H9 (cell line): ENCODE results near the gene KIRREL3. TPM values are rescaled to one million over a fixed set of nuclear protein-coding genes. Genes with fewer than 3 reads are reported as not detected.

Experiments
- DNase-seq: peaks from one replicate; pipeline ENCODE4 v3.0.0-alpha.2; 2017
- H2AFZ ChIP-seq: one replicate; pipeline ENCODE4 v1.6.1; 2013; ENCODE audit warnings: mild to moderate bottlenecking, low read length, control low read depth, moderate library complexity
- H2AK5ac ChIP-seq: 2 replicates; pipeline ENCODE4 v1.6.1; 2013; ENCODE audit warnings: low read length, control low read depth, mixed read lengths; ENCODE audit not compliant: insufficient read length
- H2BK120ac ChIP-seq: one replicate; pipeline ENCODE4 v1.6.1; 2013; ENCODE audit warnings: low read depth, mild to moderate bottlenecking, low read length, control low read depth, inconsistent platforms; ENCODE audit not compliant: poor library complexity, severe bottlenecking
- H2BK12ac ChIP-seq: 2 replicates; pipeline ENCODE4 v1.6.1; 2013; ENCODE audit warnings: low read length, control low read depth, mixed read lengths, low read depth; ENCODE audit not compliant: insufficient read length
- H2BK15ac ChIP-seq: 2 replicates; pipeline ENCODE4 v1.6.1; 2013; ENCODE audit warnings: low read depth, low read length, control low read depth
- H2BK20ac ChIP-seq: one replicate; pipeline ENCODE4 v1.6.1; 2013; ENCODE audit warnings: low read depth, mild to moderate bottlenecking, low read length, control low read depth, inconsistent platforms; ENCODE audit not compliant: poor library complexity, severe bottlenecking
- H2BK5ac ChIP-seq: 2 replicates; pipeline ENCODE4 v1.6.1; 2013; ENCODE audit warnings: low read length, control low read depth, mixed read lengths; ENCODE audit not compliant: insufficient read length
- H3K14ac ChIP-seq: 2 replicates; pipeline ENCODE4 v1.6.1; 2013; ENCODE audit warnings: low read length, control low read depth; ENCODE audit not compliant: insufficient read depth
- H3K18ac ChIP-seq: 2 replicates; pipeline ENCODE4 v1.6.1; 2013; ENCODE audit warnings: low read depth, mild to moderate bottlenecking, mixed read lengths, low read length, control low read depth; ENCODE audit not compliant: insufficient read length
- H3K23ac ChIP-seq: 2 replicates; pipeline ENCODE4 v1.6.1; 2013; ENCODE audit warnings: low read length, control low read depth, mixed read lengths, low read depth; ENCODE audit not compliant: insufficient read length
- H3K23me2 ChIP-seq: 2 replicates; pipeline ENCODE4 v1.6.1; 2013; ENCODE audit warnings: low read depth, mild to moderate bottlenecking, mixed read lengths, low read length, control low read depth; ENCODE audit not compliant: insufficient read length, poor library complexity, severe bottlenecking
- H3K27ac ChIP-seq: 2 replicates; pipeline ENCODE4 v1.5.1; 2013; ENCODE audit warnings: low read length, control low read depth, mixed read lengths, low read depth; ENCODE audit not compliant: insufficient read length
- H3K27me3 ChIP-seq: 2 replicates; pipeline ENCODE4 v1.6.1; 2013; ENCODE audit warnings: low read length, control low read depth, inconsistent platforms; ENCODE audit not compliant: insufficient read depth
- H3K4ac ChIP-seq: 2 replicates; pipeline ENCODE4 v1.6.1; 2013; ENCODE audit warnings: low read depth, mild to moderate bottlenecking, control low read depth, inconsistent platforms, low read length, moderate library complexity
- H3K4me1 ChIP-seq: 2 replicates; pipeline ENCODE4 v1.6.1; 2013; ENCODE audit warnings: low read length, control low read depth, inconsistent platforms; ENCODE audit not compliant: insufficient read depth
- H3K4me2 ChIP-seq: 2 replicates; pipeline ENCODE4 v1.6.1; 2013; ENCODE audit warnings: low read length, control low read depth, mixed read lengths; ENCODE audit not compliant: insufficient read length, insufficient read depth
- H3K56ac ChIP-seq: 2 replicates; pipeline ENCODE4 v1.6.1; 2013; ENCODE audit warnings: low read depth, mild to moderate bottlenecking, mixed read lengths, low read length, control low read depth; ENCODE audit not compliant: insufficient read length
- H3K79me1 ChIP-seq: 2 replicates; pipeline ENCODE4 v1.6.1; 2013; ENCODE audit warnings: low read depth, mild to moderate bottlenecking, moderate library complexity, low read length, control low read depth, inconsistent platforms; ENCODE audit not compliant: insufficient read depth, poor library complexity, severe bottlenecking
- H3K79me2 ChIP-seq: 2 replicates; pipeline ENCODE4 v1.6.1; 2013; ENCODE audit warnings: low read length, control low read depth, inconsistent platforms; ENCODE audit not compliant: insufficient read depth
- H3K9ac ChIP-seq: 2 replicates; pipeline ENCODE4 v1.6.1; 2013; ENCODE audit warnings: low read length, control low read depth, mixed read lengths; ENCODE audit not compliant: insufficient read length; ENCODE audit errors: extremely low read depth
- H3K9me3 ChIP-seq: one replicate; pipeline ENCODE4 v1.6.1; 2013; ENCODE audit warnings: low read depth, low read length, inconsistent platforms; ENCODE audit not compliant: control insufficient read depth
- H3T11ph ChIP-seq: one replicate; pipeline ENCODE4 v1.6.1; 2013; ENCODE audit warnings: mild to moderate bottlenecking, low read length, control low read depth, inconsistent platforms
- H4K20me1 ChIP-seq: one replicate; pipeline ENCODE4 v1.6.1; 2013; ENCODE audit not compliant: control insufficient read depth, insufficient read length, insufficient read depth
- H4K5ac ChIP-seq: 2 replicates; pipeline ENCODE4 v1.6.1; 2013; ENCODE audit warnings: low read depth, mild to moderate bottlenecking, mixed read lengths, low read length, control low read depth; ENCODE audit not compliant: insufficient read length
- H4K8ac ChIP-seq: replicated peaks from 2 replicates; pipeline ENCODE4 v1.6.1; 2013; ENCODE audit warnings: low read length, control low read depth, mixed read lengths, low read depth; ENCODE audit not compliant: insufficient read length
- H4K91ac ChIP-seq: 2 replicates; pipeline ENCODE4 v1.6.1; 2013; ENCODE audit warnings: low read depth, mild to moderate bottlenecking, moderate library complexity, mixed read lengths, low read length, control low read depth; ENCODE audit not compliant: insufficient read length
- H3K27ac Mint-ChIP-seq, 3 experiments: 2 replicates in 2 of 3; 3 replicates in 1 of 3; pipeline ENCODE4 v1.8.0; 2020 to 2021; ENCODE audit warnings: mixed read lengths in 3 of 3, mild to moderate bottlenecking in 1 of 3, moderate library complexity in 1 of 3
- H3K27me3 Mint-ChIP-seq: 2 replicates; pipeline ENCODE4 v1.8.0; 2021; ENCODE audit warnings: low read depth, mild to moderate bottlenecking, moderate library complexity, mixed read lengths
- H3K36me3 Mint-ChIP-seq, 3 experiments: 2 replicates in 2 of 3; 3 replicates in 1 of 3; pipeline ENCODE4 v1.8.0; 2020 to 2021; ENCODE audit warnings: low read depth in 3 of 3, mixed read lengths in 3 of 3; ENCODE audit not compliant: insufficient read depth in 1 of 3
- H3K4me1 Mint-ChIP-seq, 2 experiments: 2 replicates each; pipeline ENCODE4 v1.8.0; 2020; ENCODE audit warnings: mixed read lengths in 2 of 2
- H3K4me3 Mint-ChIP-seq, 2 experiments: 2 replicates in 1 of 2; 3 replicates in 1 of 2; pipeline ENCODE4 v1.8.0; 2020 to 2021; ENCODE audit warnings: mild to moderate bottlenecking in 2 of 2, mixed read lengths in 2 of 2, moderate library complexity in 1 of 2
- H3K9me3 Mint-ChIP-seq, 2 experiments: 2 replicates in 1 of 2; 3 replicates in 1 of 2; pipeline ENCODE4 v1.8.0; 2020; ENCODE audit warnings: mild to moderate bottlenecking in 2 of 2, mixed read lengths in 2 of 2, moderate library complexity in 1 of 2
- CTCF ChIP-seq: fragments of 200-600 bp; sonication (generic); conservative IDR thresholded peaks from 3 replicates; pipeline ENCODE4 v1.8.0; 2021; ENCODE audit warnings: antibody characterized with exemption, mild to moderate bottlenecking
- WGBS: extraction: QIAGEN DNeasy Blood & Tissue Kit; methylation state at CpG from one replicate; pipeline ENCODE4 v1.1.7; 2013; ENCODE audit warnings: missing lambda C conversion rate, low lambda C conversion rate, mixed read lengths; ENCODE audit not compliant: insufficient read length; ENCODE audit errors: extremely low coverage; 5-methylcytosine and 5-hydroxymethylcytosine counted together
- total RNA-seq: library from RNA; stranded (reverse); gene quantifications from 2 replicates; pipeline ENCODE4 v1.2.1, GENCODE V29; 2021

The KIRREL3 gene
- total RNA-seq, 1 experiment from 2014 or later, result 0.17 TPM

GRCh38 chr11:126978911-126979310 is 21.7 kb downstream of the KIRREL3 start:
- Histone ChIP-seq H2BK15ac (no peak overlapping the region), H3K79me2 (no peaks in the 10 kb centered on the region), H4K91ac (no peak overlapping the region)

More at GRCh38 chr11:126978911-126979310, 21.7 kb downstream of the KIRREL3 start:
- Mint-ChIP-seq H3K9me3 (peaks cover 0 to 4% of the 10 kb centered on the region in 2 experiments; a peak in 1 of 5 replicates), H3K4me1 (peaks cover 22 to 33% of the 10 kb centered on the region in 2 experiments), H3K27me3 (no peaks in the 10 kb centered on the region), H3K36me3 (no peaks in the 10 kb centered on the region), H3K27ac (no peak overlapping the region), H3K4me3 (no peak overlapping the region)
- Histone ChIP-seq H2BK12ac (no peak overlapping the region), H2AFZ (no peak overlapping the region), H3K23ac (no peak overlapping the region), H3K27ac (no peak overlapping the region), H3K9ac (no peak overlapping the region), H3K14ac (no peak overlapping the region), H3K56ac (no peak overlapping the region), H3K79me1 (no peaks in the 10 kb centered on the region), H3K27me3 (no peaks in the 10 kb centered on the region), H2BK5ac (no peak overlapping the region), H3K18ac (no peak overlapping the region), H4K20me1 (no peaks in the 10 kb centered on the region), H2BK120ac (no peak overlapping the region), H3K4ac (no peak overlapping the region), H4K5ac (no peak overlapping the region), H4K8ac (no peak overlapping the region), H2BK20ac (no peak overlapping the region), H3K9me3 (no peaks in the 10 kb centered on the region), H3T11ph (no peak overlapping the region), H3K4me1 (peaks cover 13% of the 10 kb centered on the region; the same call in 1 of the 2 replicates), H2AK5ac (no peak overlapping the region), H3K4me2 (no peak overlapping the region), H3K23me2 (no peaks in the 10 kb centered on the region)
- no peak for DNase-seq
- no peak for TF ChIP-seq CTCF
- WGBS, result no CpG with 5 or more reads among the region's 5 CpGs
